Head of caudate nucleus (tissue), 42 donors: ENCODE measurements around the gene ADAM22.

Source experiments
- DNase-seq, 42 donors: peaks; one replicate each; pipeline versions ENCODE4 v3.0.0 to v3.0.0-alpha.2; 2020 to 2021; ENCODE audit warnings: mixed read lengths in 7 of 42
- intact Hi-C: fragments of 100-400 bp; cut with DNase I; formaldehyde crosslinking; loops from one replicate; pipeline ENCODE4 v1.15.0; 2022

ADAM22 gene

DNA sequence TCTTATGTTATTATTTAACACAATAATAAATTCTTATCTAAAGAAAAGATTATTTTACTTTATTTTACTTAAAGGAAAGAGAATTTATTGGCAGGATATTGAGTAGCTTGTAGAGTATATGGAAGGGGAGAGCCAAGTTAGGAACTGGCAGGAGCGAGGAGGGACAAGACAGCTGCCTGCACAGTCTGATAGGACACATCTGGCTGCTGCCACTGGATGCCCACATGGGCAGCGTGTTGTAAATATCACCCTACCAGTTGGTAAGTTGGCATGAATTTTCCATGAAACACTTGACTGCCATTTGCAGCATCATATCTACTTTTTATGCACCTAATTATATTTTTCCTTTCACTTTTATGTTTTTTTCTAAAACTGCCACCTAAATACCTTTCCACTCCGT, 266.2 kb downstream of the ADAM22 start:
- DNase-seq, result no peak
- intact Hi-C loops, result no loop called here

DNA sequence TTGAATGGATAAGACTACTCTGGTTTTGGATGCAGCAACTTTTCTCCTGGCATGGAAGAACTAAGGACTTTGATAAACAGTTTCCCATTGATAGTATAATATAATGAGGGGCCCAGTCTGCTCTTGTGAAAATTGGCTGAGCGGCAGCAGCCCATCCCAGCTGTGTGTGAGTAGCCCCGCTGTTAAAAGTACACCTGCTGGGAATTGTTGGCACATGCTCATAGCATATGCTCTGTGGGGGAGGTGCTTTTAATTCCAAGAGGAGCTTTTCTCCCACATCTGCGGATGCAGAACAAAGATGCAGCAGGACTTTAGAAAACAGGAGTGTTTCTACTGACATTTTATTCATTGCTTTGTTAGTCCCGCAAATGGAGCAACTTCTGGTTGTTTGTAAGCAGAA, 266.7 kb downstream of the ADAM22 start:
- DNase-seq, result peak in 12 of 42 donors; percentile 11 to 44 (median 28)
- intact Hi-C loops, result no loop called here

DNA sequence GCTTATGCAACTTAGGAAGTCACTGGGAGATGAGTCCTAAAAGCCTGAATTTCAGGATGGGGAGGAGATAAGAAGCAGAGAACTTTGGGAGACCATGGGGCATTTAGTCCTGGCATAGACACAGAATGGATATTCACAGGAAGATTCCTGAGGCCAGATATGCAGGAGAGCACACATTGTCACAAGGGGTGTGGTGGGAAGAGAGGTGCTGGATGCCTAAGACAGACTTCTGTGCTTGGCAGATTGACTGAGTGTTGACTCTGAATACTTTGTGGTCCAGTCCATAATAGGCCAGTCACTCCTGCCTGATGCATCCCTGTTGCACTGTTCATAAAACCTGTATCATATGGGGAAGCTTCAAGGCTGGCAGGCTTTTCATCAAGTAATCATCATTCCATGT, 267.3 kb downstream of the ADAM22 start:
- peak in 1 of 42 donors; percentile 57 for DNase-seq

DNA sequence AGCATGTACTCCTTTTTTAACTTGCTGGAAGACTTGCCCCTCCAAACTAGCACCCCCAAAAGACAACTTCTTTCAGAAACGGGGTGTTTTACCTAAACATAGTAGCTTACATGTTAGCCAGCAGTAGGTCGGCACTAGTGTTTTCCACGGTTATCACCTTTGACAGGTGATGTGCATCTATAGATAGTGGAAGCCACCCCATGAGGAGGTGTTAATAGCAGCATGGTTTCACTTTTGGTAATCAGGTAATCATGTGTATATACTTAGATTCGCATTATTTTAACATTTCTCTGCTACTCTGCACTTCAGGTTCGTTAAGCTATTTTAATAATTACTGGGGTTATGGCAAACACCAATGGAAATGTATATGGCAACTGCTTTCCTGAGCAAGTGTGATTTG, 268.2 kb downstream of the ADAM22 start:
- intact Hi-C loops, result no loop called here
- no peak for DNase-seq

More for the DNA sequence above, 267.3 kb downstream of the ADAM22 start:
- intact Hi-C loops, result no loop called here

DNA sequence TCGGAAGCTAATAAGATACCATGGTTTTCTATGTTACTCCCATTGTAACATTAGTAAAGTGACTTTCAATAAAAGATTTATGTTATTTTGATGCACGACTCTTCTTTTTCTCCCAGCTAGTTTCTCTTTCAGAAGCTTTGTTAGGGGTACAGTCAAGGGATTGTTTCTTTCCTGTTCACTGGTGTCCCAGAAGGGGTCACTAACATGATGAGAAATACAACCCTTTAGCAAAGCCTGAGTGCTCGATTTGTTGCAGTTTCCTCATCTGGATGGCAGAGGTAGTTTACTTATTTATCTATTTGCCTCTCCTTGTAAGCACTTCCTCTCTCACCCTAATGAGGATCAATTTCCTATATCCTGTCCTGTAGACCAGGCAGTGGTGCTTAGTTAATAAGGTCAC, 268.7 kb downstream of the ADAM22 start:
- DNase-seq, result no peak
- intact Hi-C loops, result no loop called here

DNA sequence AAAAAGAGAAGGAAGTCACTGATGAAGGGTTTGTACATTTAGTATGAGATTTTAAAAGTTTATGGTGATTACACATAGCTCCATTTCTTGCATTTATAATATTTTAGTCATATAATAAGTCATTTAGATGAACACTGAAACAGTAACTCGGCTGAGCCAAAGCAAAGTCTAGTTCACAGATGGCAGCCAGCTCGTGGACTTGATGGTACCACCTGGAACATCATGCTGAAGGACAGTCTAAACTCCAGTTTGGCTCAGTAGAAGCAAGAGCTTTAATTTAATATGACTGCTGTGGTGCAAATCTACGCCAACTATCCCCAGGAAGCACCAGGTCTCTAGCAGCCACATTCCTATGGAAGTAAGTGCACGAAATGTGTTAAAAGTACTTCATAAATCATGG, 269.4 kb downstream of the ADAM22 start:
- DNase-seq, result no peak
- intact Hi-C loops, result no loop called here

DNA sequence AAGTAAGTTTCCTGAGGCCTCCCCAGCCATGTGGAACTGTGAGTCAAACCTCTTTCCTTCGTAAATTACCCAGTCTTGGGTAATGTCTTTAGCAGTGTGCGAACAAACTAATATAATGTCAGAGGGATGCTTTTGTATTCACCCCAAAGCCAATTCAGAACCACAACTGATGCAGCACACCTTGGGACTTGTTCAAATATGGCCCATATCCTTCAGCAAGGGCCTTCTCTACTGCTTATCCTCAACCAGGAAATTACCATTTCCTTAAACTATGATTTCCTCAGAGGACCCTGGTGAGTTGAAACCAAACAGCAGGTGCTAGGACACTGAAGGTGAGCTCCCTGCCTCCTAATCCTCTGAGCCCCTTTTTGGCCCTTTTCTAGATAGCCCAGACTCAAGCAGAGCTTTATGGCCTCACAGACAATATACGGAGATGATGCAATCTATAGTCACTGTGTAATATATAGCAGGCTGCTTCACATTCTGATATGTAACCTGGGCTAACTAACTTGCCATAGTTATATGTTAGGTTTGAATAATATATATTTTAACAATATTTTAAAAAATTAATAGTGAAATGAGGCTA, 270.6 kb downstream of the ADAM22 start:
- intact Hi-C loops, result no loop called here
- DNase-seq, result no peak

DNA sequence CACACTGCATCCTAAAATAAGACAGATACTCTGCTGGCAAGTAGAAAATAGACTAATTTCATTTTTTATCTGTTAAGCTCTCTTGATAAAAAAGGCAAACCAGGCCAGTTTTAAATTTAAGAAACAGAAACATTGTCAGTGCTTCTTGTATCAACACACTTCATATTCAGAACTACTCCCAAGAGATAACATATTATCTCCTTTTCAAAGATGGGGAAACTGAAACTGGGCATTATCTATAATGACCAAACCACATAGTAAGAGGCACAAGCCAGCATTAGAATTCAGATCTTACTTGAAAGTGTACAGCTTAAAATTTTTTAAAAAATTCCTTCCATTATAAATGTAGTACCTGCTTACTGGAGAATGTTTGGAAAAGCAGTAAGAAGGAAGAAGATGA, 271.1 kb downstream of the ADAM22 start:
- no peak for DNase-seq
- intact Hi-C loops, result no loop called here

DNA sequence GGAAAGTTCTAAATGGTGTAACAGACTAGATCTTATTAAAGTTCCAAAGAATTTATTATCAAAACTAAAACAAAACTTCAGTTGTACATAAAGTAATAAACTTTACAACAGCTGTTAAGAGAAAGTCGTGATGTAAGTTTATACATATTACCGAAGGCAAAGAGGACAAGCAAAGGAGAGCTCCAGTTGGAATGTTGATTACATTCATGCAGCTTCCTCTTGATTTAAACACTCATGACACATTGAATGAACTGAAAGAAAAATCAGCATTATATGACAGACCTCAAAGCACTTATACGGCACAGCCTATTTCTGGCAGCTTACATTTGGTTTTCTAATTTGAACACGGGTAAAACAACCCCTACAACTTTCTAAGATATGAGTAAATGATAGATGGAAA, 272.2 kb downstream of the ADAM22 start:
- intact Hi-C loops, result no loop called here
- no peak for DNase-seq

DNA sequence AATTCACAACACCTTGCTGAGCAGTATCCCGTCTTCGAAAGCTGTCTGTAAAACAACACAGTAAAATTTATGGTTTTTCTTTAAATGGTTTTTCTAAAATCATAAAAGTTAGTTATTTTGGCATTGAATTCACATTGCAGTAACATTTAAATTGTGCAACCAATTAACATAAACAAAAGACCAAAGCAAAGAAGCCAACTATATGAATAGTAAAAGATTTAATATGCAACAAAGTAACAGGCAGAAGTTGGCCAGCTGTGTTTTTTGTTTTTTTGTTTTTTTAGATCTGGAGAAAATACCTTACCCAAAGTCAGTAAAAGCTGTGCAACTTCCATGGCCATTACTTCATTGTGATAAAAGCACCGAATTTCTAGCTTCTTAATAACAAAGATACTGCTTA, 274.5 kb downstream of the ADAM22 start:
- DNase-seq, result no peak
- intact Hi-C loops, result no loop called here

DNA sequence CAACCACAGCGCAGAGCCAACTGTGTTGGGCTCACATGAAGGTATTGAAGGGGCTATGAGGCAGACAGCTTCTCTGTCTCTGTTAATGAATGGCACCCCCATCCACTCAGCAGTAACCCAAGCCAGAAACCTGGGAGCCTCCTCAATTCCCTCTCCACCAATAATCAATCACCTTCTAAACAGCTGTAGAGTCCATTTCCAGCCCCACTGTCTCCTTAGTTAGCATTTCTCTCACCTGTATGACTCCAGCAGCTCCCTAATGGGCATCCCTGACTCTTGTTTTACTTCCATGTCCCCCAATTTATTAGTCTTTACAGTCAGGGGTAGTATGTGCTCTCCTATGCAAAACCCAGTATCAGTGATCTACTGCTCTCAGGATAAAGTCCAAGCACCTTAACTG, 278.9 kb downstream of the ADAM22 start:
- intact Hi-C loops, result no loop called here
- DNase-seq, result no peak

DNA sequence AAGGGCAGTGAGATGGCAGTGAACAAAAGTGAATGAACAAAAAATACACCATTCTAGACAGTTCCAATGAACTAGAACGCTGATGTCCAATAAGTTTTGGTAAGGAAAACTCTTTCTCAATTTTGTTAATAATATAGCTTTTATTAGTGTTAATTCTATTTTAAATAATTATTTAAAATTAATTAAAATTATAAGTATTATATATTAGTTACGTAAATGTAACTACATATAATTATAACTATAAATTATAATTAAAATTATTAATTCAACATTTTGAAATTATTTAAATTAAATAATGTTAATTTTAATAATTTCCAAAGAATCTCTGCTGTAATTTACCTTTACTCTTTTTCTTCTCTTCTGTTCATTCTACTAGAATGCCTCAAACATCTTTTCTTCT, 280.4 kb downstream of the ADAM22 start:
- DNase-seq, result no peak
- intact Hi-C loops, result no loop called here

DNA sequence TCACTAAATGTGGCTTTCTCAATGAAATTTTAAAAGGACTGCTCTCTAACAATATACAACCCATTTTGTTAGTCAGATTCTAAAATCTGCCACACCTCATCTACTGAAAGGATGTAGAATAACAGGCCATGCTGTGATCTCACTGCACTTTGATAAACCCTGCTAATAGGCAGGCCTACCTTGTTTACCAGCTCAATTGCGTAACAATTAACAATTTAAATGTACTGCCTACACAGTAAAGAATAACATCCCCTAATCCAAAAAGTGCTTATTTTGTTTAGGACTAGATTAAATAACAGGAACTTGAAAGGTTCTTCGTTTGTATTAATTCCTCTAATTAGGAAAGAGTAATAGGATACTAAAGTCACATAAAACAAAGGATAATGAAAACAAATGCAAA, 281.2 kb downstream of the ADAM22 start:
- intact Hi-C loops, result no loop called here
- no peak for DNase-seq

DNA sequence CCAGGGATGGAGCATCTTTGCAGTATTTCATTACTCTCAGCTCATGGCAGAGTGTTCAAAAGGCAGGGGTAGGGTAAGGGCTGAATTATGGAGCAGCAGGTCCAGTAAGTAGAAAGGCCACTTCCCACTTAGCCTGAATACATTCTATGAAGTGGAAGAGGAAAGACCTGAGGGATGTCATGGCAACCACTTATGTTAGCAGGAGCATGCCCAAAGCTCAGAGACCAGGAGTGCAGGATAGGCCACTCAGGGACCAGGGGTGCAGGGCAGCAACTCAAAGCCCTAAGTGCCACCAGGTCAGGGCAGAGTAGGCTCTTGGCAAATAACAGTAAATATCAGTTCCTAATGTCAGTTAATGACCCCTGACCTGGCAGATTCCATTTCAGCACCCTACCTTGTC, 282.2 kb downstream of the ADAM22 start:
- DNase-seq, result no peak
- intact Hi-C loops, result no loop called here

DNA sequence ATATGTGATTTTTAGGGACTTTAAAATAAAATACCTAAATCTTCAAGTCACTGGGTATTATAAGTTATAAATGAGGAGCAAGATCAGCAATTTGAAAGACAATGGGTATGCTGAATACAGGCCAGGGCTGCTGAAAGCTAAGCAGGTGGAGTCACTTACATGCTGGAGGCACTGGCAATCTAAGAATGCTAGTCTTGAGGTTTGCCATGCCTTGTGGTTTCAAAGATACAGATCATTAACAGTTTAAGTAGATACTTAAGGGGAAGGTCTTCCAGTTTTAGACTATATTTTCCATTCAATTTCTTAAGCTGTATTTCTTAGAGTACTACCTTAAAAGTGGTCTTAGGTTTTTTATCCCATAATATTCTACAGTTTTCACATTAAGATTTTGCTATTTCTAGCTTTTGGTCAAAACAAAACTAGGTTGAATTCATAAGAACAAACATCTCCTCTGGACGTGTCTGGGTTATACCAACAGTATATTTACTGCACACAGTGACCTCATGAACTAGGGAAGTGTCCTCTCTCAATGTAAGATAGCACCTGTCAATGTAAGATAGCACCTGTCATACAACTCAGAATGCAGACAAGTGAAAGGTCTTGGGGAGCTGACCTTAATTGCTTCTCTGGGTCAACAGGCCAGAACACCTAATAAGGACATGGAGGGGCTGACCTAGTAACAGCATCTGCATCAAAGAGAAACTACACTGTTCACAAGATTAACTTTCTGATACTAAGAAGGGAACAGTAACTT, 283.8 kb downstream of the ADAM22 start:
- no peak for DNase-seq
- intact Hi-C loops, result no loop called here

DNA sequence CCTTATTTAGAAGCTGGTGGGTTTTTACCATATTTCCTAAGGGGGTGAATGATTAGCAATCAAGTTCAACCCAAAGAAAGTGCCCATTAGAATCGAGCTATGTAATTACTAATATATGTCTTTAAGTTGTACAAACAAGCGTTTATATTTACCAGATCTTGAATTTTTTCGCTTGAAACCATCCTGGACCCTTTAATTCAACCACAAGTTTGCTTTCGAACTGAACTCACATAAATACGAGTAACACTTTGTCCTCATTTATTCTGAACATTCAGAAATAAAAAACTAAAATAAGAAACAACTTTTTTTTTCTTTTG, 284.3 kb downstream of the ADAM22 start:
- DNase-seq, result no peak
- intact Hi-C loops, result no loop called here

DNA sequence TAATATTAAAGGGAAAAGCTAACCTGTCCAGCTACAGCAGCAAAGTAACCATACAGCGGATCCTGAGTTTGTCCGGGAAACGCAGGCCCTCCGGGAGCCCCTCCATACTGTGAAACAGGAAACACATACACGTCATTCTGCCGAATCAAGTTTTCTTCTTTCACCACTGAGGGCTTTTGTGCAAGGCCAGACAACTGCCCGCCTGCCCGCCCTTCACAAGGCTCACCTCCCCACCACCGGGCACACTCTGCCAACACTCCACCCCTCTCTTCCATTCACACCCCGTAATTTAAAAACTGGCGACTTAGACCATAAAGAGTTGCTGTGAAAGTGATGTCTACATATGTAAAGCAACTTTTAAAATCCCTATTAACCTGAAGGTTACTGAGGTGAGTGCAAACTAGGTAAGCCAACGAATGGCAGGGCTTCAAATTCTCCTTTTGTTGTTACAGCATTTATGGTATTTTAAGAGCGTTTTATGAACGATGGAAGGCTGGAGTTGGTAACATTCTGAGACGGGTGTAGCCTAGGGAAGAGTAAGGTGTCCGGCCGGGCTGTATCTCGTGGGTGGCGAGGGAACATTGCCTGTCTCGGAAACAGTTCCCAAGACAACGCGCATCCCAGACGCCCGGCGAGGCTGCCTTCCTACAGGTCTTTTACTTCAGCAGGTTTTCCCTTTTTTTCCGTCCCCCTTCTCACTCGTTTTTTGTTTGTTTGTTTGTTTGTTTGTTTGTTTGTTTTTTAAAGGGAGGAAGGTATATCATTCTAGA, 285.0 kb downstream of the ADAM22 start:
- intact Hi-C loops, result no loop called here
- peak; percentile 21 to 82 (median 58) for DNase-seq

DNA sequence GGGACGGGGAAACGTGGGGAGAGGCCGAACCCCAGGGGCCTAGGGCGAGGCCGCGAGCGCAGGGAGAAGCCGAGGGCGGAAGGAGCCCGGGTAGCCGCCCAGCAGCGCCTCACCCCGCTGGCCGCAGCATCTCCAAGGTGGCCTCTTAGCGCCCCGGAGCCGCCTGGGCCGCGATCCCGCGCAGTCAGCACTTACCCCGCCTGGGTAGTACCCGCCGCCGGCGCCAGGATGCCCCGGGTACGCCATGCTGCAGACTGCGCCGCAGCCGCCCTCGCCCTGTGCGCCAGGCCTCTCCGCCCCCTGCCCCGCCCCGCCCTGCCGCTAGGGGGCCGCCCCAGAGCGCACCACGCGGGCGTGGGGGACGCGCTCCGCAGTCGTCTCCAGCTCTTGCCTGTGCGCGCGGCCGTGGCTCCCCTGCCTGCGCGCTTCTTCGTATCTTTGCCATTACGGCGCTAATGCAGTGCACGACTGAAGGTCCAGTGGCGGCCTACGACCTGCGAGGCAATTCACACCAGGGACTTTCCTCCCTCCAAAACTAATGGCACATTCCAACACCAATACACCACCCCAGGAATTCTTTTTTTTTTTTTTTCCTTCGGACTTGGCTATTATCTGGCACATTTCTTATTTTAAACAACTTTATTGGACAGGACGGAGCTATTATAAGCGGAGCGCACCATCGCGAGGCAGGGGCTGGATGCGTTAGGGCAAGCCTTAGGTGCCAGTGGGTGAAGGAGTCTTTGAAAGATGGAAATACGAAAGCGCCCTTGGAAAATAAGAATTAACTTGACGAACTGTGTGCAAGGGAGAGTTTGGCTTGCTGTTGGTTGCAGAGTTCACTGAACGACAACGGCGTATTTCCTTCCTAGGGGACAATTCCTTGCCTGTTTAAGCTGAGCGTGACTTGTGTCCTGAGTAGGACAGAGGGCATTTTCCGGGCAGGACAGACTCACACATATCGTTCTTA, 286.0 kb downstream of the ADAM22 start, which contains the start of gene SRI:
TSS of gene SRI (minus strand) at position 258 of the 967 bp plus-strand sequence. CDS start at position 246, 12 bp downstream.
- intact Hi-C loops, result no loop called here
- DNase-seq, result peak; percentile 66 to 96 (median 91)

DNA sequence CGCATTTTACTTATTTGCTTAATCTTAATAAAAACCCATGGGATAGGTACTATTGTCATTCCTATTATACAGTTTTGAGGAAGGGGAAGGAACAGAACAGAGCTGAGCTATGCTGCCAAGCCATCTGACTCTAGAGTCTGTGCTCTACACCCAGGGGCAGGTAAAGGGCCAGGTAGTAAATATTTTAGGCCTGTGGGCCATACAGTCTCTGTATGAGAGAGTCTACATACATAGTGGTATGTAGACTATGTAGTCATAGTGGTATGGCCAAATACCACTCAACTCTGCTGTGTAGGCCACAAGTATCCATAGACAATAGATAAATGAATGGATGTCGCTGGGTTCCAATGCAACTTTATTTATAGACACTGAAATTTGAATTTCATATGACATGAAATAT, 289.2 kb downstream of the ADAM22 start:
- no peak for DNase-seq
- intact Hi-C loops, result no loop called here
